GM19455 (cell line): ENCODE data around the gene RPS6KL1.

Experiments used
- ATAC-seq: cut with Tn5 transposase; IDR thresholded peaks from one replicate; pipeline ENCODE4 v1.9.1; 2021; ENCODE audit not compliant: unreplicated experiment

RPS6KL1 gene

DNA sequence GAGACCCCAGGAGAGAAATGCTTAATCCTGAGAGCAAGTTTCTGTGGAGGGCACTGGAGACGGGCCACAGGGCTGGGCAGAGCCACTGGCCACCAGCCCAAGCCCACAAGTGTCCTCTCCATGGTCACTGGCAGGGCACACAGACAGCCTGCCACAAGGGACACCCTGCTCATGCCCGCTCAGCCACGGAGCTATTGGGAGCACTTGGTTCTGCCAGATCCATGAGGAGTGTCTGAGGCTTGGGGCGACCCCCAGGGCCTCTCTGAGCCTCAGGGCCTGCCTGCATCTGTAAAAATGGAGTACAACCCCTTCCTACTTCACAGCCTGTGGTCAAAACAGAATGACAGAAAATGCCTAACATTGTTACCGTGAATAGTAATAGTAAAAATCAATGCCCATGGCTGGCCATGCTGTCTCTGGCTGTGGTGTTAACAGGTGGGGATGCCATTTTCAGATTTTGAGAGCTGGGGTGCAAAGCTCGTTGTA, 29.2 kb upstream of the RPS6KL1 start:
- no peak for ATAC-seq

DNA sequence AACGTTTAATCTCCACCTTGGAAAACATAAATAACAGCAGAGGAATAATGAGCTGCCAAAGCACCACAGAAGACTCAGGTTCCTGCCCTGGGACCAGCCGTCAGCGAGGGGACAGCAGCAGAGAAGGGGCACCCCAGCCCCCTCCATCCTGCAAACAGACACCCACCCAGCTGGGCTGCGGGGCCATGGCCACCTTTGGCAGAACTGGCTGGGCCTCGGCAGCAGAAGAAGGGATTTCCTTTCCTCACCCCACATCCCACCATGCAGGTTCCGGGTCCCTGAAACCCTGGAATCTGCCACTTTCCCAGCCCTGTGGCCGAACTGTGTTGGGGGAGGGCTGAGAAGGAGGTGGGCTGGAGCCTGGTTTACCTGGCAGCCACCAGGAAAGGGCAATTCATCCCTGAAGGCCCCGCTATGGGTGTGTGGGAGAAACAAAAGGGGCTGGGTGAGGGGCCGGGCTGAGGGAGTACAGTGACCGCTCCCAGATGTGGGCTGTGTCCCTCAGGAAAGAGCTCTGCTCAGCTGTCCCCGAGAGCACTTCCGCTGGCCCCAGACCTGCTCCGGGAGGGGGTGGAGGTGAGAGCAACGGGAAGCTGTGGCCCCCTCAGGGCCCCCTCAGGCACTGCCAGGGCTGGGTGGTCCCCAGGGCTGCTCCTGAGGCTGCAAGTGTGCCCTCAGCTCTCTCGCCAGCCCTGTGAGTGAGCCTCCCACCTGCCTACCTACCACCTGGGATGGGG, 28.6 kb upstream of the RPS6KL1 start:
- ATAC-seq = no peak

DNA sequence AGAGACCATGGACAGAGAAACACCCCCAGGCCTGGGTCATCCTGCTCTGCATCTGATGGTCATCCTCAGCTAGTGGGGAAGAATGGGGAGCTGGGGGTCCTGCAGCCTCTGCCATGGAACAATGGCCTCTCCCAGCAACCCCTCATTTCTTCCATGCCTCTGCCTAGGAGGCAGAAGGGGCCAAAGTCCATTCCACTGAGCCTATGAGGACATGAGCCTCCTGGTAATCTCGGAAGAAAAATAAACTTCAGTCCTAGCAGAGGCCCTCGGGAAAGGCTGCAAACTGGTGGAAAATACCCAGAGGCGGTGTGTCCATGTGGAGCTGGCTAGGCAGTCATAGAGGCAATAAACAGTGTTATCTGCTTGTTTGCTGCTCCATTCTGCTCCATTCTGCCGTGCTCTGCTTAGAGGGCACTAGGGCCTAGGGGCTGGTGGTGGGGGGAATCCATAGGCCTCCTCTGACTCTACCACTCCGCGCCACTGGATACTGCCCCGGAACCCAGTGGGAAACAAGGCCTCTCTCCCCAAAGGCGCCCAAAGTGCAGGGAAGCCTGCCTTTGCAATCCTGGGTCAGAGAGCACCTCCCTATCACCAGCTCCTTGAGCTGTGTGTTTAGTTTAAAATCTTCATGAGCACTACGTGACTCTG, 27.9 kb upstream of the RPS6KL1 start:
- ATAC-seq = no peak

DNA sequence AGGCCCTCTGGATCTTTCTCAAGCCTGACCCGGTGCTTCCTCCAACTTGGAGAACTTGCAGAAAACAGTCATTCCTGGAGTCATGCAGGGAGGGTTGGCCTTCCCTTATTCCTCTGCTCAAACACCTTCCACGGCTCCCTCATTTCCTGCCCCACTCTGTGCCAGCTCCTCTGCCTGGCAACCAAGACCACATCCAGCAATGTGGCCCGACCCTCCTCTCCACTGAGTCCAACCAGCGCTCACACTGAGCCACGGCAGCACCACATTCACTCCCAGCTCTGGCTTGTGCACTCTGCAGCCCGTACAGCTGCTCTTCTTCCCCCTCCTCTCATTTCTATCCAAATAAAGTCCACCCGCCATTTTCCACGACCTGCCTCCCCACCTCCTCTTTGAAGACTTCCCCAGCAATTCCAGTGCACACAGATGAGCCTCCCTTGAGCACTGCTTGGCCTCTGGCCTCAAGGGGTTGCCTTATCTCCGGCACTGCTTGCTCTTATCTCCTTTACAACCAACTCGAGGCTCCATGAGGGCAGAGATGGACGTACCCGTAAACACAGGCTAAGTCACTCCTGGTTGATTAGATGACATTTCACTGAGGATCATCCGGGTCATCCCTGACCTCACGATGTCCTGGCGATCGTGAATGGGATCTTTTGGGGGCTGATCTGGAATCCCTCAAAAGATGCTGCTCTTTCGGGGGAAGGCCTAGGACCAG, 27.0 kb upstream of the RPS6KL1 start:
- ATAC-seq = no peak

DNA sequence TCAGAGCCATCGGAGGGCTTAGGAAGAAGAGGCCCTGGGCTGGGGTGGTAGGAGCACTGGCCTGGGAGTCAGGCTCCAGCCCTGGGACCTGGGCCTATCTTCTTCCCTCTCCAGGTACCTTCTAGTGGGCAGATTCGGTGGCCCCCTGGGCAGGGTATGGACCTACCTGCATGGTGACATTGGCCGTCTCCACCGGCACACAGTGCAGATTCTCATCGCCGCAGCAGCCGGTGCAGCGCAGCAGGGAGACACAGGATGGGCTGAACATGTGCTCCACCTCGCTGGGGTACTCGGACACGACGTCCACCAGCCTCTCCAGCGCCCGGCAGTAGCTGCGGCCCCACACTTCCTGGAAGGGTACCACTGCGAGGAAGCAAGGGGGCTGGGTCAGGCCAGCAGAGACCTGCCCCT, 26.1 kb upstream of the RPS6KL1 start:
- ATAC-seq = no peak

DNA sequence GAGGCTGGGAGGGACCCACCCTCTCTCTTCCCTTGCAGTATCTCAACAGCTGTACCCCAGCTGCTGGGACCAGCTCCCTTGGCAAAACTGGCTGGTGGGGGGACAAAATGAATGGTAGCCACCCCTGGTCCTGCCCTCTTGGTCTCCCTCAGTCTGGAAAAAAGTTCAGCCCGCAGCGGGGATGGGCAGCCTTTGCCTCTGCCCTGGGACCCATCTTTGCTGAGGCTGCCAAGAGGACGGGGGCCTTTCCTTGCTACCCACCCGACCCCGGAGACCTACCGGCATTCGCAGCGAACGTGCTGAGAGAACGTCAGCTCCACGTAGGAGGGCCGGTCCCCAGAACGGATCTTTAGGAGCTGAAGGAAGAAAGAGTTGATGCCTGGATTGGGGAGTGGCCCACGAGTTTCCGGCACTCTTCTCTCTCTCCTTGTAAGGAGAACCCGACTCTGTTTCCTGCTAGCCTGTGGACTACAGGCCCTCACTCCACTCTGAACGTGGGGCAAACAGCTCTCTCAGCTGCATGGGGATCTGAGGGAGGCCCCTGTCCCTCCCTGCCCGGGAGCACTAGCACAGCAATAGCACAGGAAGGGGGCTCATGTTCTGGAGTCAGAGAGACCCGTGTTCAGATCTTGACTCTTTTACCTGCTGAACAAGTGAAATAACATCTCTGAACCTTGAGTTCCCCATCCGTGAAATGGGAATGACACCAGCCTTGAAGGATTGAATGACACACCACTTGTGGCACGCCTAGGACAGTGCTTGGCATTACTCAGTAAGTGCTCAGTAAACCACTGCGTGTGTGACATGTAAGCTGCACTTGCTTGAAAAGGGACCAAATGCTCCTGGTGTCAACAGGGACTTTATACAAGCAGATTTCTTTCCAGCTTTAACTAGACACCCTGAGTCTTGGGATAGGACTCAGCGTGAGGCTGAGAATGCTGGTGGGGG, 25.4 kb upstream of the RPS6KL1 start:
- ATAC-seq = no peak

DNA sequence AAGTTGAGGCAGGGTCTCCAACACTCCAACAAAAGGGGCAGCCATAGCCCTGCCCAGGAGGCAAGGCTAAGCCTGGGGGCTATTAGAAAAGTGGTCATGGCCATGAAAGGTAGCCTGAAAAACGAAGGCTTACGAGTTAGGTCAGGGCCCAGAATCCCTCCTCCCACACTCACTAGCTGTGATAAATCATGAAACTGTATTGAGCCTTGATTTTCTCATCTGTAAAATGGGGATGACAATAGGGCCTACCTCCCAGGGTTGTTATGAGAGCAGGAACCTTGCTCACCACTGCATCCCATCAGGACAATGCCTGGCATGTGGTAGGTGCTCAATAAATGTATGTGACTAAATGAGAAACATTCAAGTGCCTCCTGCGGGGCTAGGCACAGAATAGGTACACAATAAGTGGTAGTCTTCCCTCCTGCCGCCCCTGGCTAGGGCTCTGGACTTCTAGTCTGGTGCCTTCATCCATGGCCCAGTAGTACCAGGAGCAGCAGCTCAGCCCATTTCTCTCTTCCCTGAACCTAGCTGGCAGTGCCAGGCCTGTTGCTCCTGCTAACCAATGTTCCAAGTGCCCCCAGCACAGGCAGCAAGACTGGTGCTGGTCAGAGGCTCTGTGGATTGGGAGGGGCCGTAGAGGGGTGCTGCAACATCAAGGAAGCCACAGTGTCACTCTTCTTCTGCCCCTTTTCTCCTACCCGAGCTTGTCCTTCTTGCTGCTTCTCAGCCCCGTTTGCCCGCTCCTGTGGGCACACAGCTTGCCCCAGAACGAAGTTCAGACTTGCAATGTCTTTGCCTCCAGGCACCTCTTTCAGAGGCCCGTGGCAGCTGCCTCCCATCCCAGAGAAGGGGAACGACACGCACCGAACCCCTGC, 24.5 kb upstream of the RPS6KL1 start:
- no peak for ATAC-seq

DNA sequence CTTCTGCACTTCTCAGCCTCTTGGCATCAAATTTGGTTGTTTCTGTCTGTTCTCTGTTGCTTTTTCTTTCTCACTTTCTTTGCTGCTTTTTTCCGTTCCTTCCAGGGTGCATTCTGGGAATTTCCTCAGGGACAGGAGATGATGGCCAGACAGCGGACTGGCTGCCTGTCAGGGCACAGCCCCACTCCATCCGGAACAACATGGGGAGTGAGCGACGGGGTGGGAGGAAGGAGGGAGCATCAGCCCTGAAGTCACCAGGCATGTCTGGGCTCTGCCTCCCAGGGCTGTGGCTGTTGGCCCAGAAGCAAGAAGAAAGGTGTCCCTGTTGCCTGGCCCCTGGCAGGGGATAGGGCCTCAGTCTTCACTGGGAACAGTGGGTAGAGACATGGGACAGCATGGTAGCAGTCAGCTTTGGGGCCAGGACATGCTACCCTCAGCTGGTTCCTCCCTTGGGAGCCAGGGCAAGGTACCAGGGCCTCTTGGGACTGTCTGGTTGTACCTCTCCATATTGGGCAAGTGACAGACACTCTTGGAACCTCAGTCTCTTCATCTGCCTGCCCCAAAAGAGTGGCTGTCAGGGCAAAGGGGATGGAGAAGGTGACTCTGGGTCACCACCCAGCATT, 23.7 kb upstream of the RPS6KL1 start:
- no peak for ATAC-seq

DNA sequence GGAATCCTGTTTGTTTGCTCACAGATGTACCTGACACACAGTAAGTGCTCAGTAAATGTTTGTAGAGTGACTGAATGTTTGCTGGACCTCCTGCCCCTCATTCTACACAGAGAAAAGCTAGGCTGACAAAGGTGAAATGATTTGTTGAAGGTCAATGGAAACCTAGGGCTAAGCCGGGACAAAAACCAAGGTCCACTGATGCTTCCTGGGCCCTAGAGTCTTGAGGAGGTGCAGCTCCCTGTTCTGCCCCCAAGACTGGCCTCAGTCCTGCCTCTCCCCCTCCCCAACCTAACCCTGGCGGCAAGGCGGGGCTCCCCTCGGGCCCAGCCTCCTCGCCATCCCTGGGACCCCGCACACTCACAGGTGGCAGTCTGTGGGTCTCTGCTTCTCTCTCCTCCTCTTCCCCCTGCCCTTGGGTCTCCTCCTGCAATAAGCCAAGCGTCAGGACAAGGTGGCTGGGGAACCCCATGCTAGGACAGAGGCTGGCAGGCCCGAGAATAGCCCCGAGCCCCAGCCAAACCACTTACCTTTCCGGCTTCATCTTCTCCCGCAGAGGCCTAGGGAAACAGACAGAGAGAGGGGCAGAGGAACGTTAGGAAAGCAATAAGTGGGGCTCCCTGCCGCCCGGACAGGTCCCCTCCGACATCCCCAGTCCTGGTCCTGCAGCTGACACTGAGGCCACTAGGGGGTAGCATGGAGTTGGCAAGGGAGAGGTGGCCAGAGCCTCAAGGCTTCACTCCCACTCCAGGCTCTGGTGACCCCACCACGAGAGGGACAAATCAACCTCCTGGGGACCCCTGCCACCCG, 23.0 kb upstream of the RPS6KL1 start:
- no peak for ATAC-seq

DNA sequence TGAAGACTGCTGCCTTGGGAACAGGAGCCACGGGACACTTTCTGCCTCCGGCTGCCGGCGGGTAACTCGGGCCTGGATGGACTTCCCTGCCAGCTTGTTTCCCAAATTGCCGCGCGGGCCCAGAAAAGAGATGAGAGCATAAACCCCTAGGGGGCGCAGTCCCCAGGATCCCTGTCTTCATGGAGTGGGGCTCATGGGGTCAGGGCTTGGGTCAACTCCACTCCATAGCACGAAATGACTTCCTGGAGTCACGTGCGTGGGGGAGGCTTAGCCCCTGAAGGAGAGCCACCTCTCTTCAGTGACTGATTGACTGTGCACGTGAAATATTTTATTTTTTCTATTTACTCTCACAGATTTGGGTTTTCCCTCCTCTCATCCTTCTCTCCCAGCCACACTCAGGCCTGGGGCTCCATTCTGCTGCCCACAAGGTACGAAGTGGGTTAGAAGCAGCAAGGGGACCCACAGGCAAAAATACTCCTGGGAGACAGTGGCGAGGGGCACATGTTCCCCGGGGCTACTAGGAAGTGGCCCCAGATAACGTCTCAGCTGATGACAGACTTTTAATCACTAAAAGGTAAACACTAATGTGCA, 22.3 kb upstream of the RPS6KL1 start:
- ATAC-seq = no peak

DNA sequence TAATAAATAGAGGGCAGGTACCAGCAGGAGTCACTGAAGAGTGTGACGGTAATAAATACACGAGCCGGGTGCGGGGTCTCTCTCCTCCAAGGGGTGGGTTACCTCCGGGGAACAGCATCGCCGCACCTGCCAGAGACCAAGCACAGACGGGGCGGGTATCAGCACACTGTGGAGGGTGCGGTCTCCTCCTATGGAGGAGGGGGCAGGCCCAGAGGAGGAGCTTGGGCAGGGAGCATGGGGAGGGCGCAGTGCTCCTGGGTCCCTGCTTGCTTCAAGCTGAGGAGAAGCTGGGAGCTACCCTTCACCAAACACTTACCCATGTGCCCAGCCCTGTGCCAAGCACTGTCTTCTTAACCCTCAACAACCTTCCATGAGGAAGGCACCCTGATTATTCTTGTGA, 19.5 kb upstream of the RPS6KL1 start:
- ATAC-seq = peak; percentile 60

DNA sequence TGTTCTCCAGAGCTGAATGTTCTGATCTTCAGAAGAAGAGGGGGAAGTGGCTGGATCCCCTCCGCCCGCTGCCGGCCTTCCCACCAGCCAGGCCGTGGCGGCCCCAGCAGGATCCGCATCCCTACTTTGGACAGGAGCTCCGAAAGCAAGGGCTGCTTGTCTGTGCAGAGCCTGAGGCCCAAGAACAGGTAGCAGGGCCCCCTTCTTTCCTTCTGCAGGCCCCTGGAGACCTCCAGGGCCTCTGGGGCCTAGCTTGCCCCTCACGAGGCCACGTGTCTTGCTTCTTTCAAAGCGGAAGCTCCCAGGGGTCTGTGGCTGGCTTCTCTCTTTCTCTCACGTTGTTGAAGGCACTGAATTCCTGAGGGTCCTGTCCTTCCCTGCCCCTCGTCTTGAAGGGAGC, 19.1 kb upstream of the RPS6KL1 start:
- no peak for ATAC-seq

DNA sequence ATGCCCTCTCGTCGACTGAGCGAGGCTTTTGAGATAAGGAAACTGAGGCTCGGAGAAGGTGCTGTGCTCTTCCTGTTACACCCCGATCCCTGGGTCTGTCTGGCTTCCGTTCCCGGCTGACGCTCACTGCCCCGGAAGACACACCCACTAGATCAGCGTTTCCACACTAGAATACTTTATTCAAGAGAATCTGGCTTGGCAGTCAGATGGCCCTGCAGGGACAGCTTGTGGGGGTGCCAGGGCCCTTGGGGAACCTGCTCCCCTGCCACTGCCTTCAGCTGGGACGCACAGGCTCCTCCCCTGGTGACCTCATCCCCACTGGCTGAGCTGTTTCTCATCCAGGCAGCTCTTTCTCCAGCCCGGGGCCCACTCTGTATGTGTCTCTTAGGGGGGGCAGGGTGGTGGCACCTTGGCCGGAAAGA, 18.6 kb upstream of the RPS6KL1 start:
- ATAC-seq = no peak

DNA sequence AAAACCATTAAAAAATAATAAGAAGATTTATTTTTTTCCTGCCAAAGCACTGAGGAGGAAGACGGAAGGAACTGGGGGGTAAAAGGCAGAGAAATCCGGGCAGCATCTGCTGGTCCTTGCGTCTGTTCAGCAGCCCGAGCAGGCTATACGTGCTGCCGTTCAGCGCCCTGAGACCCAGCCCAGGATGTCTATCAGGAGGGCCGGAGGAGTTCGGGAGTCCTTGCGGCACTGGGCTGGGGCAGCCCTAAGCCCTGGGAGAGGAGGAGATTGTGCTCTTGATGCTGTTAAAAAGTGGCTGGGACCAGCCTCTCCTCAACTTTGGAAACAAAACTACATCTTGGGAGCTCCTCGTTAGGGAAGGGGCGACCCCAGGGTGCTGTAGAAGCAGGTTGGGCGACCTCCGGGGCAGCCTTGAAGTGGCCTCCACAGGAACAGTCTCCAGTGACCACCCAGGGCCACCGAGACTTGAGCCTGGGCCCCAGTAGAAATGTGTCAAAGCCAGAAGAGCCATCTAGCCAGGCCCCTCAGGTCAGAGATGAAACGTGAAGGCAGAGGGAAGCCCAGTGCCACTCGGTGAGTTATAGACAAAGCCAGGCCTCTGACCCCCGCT, 18.0 kb upstream of the RPS6KL1 start:
- ATAC-seq = no peak

DNA sequence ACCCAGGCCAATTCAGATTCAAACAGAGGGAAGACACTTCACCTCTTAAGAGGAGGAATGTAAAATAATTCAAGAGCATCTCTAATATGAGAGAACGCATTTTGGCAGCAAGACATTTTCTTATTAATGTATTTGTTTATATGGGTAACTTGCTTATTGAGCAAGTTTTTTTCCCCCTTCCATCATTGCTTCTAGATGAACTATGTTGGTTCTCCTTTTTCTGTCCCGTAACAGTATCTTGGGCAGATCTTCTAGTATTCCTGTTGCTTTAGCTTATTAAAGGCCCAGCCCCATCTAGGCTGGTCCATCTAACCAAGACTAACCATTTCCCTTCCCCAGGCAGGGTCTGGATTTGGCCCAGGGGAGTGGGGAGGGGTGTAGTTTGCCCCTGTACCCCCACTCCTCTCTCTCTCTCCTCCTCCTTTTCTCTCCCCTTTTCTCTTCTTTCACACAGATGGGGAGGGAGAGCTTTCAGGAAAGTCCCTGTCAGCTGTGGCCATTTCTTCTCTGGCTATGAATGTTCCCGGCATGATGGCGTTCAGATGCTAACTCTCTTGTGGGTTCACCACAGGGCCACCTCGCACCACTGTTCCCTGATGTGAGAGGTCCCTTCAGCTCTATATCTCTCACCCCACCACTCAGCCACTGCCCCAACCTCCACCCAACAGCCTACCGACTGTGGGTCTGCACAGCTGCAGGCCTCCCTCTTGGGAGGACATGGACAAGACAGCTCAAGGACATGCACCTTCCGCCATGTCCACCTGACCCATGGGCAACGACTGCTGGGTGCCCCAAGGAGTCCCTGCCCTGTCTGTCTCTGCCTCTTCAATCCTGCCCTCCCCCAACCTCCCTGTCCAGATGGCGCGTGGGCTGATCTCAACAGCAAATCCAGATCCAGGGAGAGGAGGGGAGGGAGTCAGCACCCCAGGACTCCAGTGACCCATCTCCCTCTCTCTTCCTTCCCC, 15.8 kb upstream of the RPS6KL1 start:
- ATAC-seq = no peak

DNA sequence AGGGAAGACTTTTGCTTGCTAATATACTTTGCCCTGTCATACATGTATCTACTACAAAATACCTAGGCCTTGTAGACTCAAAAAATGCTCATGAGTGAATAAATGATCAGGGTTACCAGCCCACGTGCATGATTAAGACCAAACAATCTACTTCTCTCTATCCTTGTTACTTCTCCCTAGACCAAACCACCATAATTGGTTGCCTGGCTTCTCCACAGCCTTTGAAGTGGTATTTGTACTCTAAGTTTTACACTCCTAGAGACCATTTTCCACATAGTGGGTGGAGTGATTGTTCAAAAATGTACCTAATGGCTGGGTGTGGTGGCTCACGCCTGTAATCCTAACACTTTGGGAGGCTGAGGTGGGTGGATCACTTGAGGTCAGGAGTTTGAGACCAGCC, 14.1 kb upstream of the RPS6KL1 start:
- no peak for ATAC-seq

DNA sequence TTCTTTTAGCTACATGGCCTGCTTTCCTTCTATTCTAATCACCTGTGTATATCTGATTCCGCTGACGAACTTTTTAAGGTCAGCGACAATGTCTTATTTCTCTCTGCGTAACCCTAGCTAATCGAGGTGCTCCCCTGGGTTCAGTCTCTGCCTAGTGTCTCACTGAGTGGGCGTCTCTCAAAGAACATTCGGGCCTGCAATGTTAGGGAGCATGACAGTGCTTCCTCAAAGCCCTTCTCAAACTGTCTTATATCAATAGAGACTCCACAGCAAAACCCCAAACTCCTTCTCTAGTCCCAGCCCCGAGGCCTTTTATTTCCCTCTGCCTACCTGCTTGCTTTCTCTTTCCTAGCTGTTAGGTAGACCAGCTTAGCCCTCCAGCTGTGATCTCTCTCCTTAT, 13.7 kb upstream of the RPS6KL1 start:
- no peak for ATAC-seq
